Measurements from ENCODE around the gene ZDHHC11B.

Gene ZDHHC11B

GRCh38 chr5:673161-673830 is 111.2 kb downstream of the ZDHHC11B start:
- Histone ChIP-seq H3K36me3 (ENCODE audit: control insufficient read depth in 1 of 2, insufficient read depth in 2 of 2, low read length in 2 of 2) (peaks cover 3 to 5% of the 10 kb centered on the region in 2 donors), H3K27me3 (ENCODE audit: control insufficient read depth in 1 of 2, insufficient read depth in 2 of 2, low read length in 2 of 2) (no peaks in the 10 kb centered on the region), H3K27ac (ENCODE audit: low read depth, low read length) (no peak overlapping the region), H3K9ac (ENCODE audit: low read depth in 1 of 2, low read length in 2 of 2) (peak overlapping the region; percentile 41 to 49), H3K9me3 (ENCODE audit: control insufficient read depth in 1 of 2, low read length in 2 of 2) (no peaks in the 10 kb centered on the region), H3K4me1 (ENCODE audit: control insufficient read depth in 1 of 2, insufficient read depth in 2 of 2, low read length in 2 of 2) (peaks cover 24 to 39% of the 10 kb centered on the region in 2 donors), H3K4me3 (ENCODE audit: low read depth in 1 of 2, low read length in 2 of 2) (peak overlapping the region; percentile 34 to 51)

- Histone ChIP-seq H3K9ac (ENCODE audit: low read depth in 1 of 2, low read length in 2 of 2) (peak overlapping the region; percentile 41 to 49), H3K27me3 (ENCODE audit: control insufficient read depth in 1 of 2, insufficient read depth in 2 of 2, low read length in 2 of 2) (no peaks in the 10 kb centered on the region), H3K4me3 (ENCODE audit: low read depth in 1 of 2, low read length in 2 of 2) (peak overlapping the region; percentile 34 to 51)
Observed at GRCh38 chr5:672329-673160, 112.0 kb downstream of the ZDHHC11B start.

GRCh38 chr5:671459-672328 is 112.8 kb downstream of the ZDHHC11B start:
- no peaks in the 10 kb centered on the region for H3K27me3 ChIP-seq (ENCODE audit: control insufficient read depth in 1 of 2, insufficient read depth in 2 of 2, low read length in 2 of 2)
- peak overlapping the region; percentile 34 to 51 for H3K4me3 ChIP-seq (ENCODE audit: low read depth in 1 of 2, low read length in 2 of 2)
- peaks cover 3% of the 10 kb centered on the region in 2 donors for H3K36me3 ChIP-seq (ENCODE audit: control insufficient read depth in 1 of 2, insufficient read depth in 2 of 2, low read length in 2 of 2)
- no peaks in the 10 kb centered on the region for H3K9me3 ChIP-seq (ENCODE audit: control insufficient read depth in 1 of 2, low read length in 2 of 2)
- no peak overlapping the region for H3K27ac ChIP-seq (ENCODE audit: low read depth, low read length)
- peaks cover 24 to 39% of the 10 kb centered on the region in 2 donors for H3K4me1 ChIP-seq (ENCODE audit: control insufficient read depth in 1 of 2, insufficient read depth in 2 of 2, low read length in 2 of 2)
- H3K9ac ChIP-seq (ENCODE audit: low read depth in 1 of 2, low read length in 2 of 2): peak overlapping the region; percentile 41 to 49

More at GRCh38 chr5:672329-673160, 112.0 kb downstream of the ZDHHC11B start:
- H3K4me1 ChIP-seq (ENCODE audit: control insufficient read depth in 1 of 2, insufficient read depth in 2 of 2, low read length in 2 of 2): peaks cover 24 to 39% of the 10 kb centered on the region in 2 donors
- no peaks in the 10 kb centered on the region for H3K9me3 ChIP-seq (ENCODE audit: control insufficient read depth in 1 of 2, low read length in 2 of 2)
- H3K27ac ChIP-seq (ENCODE audit: low read depth, low read length): no peak overlapping the region
- H3K36me3 ChIP-seq (ENCODE audit: control insufficient read depth in 1 of 2, insufficient read depth in 2 of 2, low read length in 2 of 2): peaks cover 3 to 5% of the 10 kb centered on the region in 2 donors

- H3K9ac ChIP-seq (ENCODE audit: low read depth in 1 of 2, low read length in 2 of 2): no peak overlapping the region
- H3K27me3 ChIP-seq (ENCODE audit: control insufficient read depth in 1 of 2, insufficient read depth in 2 of 2, low read length in 2 of 2): no peaks in the 10 kb centered on the region
- peaks cover 2 to 3% of the 10 kb centered on the region in 2 donors for H3K36me3 ChIP-seq (ENCODE audit: control insufficient read depth in 1 of 2, insufficient read depth in 2 of 2, low read length in 2 of 2)
- no peaks in the 10 kb centered on the region for H3K9me3 ChIP-seq (ENCODE audit: control insufficient read depth in 1 of 2, low read length in 2 of 2)
- no peak overlapping the region for H3K4me3 ChIP-seq (ENCODE audit: low read depth in 1 of 2, low read length in 2 of 2)
- peaks cover 24 to 39% of the 10 kb centered on the region in 2 donors for H3K4me1 ChIP-seq (ENCODE audit: control insufficient read depth in 1 of 2, insufficient read depth in 2 of 2, low read length in 2 of 2)
- H3K27ac ChIP-seq (ENCODE audit: low read depth, low read length): no peak overlapping the region
Observed at GRCh38 chr5:670396-671270, 113.9 kb downstream of the ZDHHC11B start.

GRCh38 chr5:669842-670395 is 114.6 kb downstream of the ZDHHC11B start:
- H3K9ac ChIP-seq (ENCODE audit: low read depth in 1 of 2, low read length in 2 of 2): no peak overlapping the region
- H3K36me3 ChIP-seq (ENCODE audit: control insufficient read depth in 1 of 2, insufficient read depth in 2 of 2, low read length in 2 of 2): peaks cover 3 to 4% of the 10 kb centered on the region in 2 donors
- H3K9me3 ChIP-seq (ENCODE audit: control insufficient read depth in 1 of 2, low read length in 2 of 2): no peaks in the 10 kb centered on the region
- peaks cover 24 to 39% of the 10 kb centered on the region in 2 donors for H3K4me1 ChIP-seq (ENCODE audit: control insufficient read depth in 1 of 2, insufficient read depth in 2 of 2, low read length in 2 of 2)
- no peak overlapping the region for H3K27ac ChIP-seq (ENCODE audit: low read depth, low read length)
- H3K4me3 ChIP-seq (ENCODE audit: low read depth in 1 of 2, low read length in 2 of 2): no peak overlapping the region
- H3K27me3 ChIP-seq (ENCODE audit: control insufficient read depth in 1 of 2, insufficient read depth in 2 of 2, low read length in 2 of 2): no peaks in the 10 kb centered on the region

- H3K4me3 ChIP-seq (ENCODE audit: low read depth in 1 of 2, low read length in 2 of 2): no peak overlapping the region
- no peaks in the 10 kb centered on the region for H3K9me3 ChIP-seq (ENCODE audit: control insufficient read depth in 1 of 2, low read length in 2 of 2)
- H3K4me1 ChIP-seq (ENCODE audit: control insufficient read depth in 1 of 2, insufficient read depth in 2 of 2, low read length in 2 of 2): peaks cover 24 to 36% of the 10 kb centered on the region in 2 donors
- no peaks in the 10 kb centered on the region for H3K27me3 ChIP-seq (ENCODE audit: control insufficient read depth in 1 of 2, insufficient read depth in 2 of 2, low read length in 2 of 2)
- H3K36me3 ChIP-seq (ENCODE audit: control insufficient read depth in 1 of 2, insufficient read depth in 2 of 2, low read length in 2 of 2): peaks cover 3 to 11% of the 10 kb centered on the region in 2 donors
- H3K9ac ChIP-seq (ENCODE audit: low read depth in 1 of 2, low read length in 2 of 2): no peak overlapping the region
- no peak overlapping the region for H3K27ac ChIP-seq (ENCODE audit: low read depth, low read length)
Observed at GRCh38 chr5:669111-669841, 115.3 kb downstream of the ZDHHC11B start.

GRCh38 chr5:668283-668995 is 116.1 kb downstream of the ZDHHC11B start:
- Histone ChIP-seq H3K4me3 (ENCODE audit: low read depth in 1 of 2, low read length in 2 of 2) (no peak overlapping the region), H3K4me1 (ENCODE audit: control insufficient read depth in 1 of 2, insufficient read depth in 2 of 2, low read length in 2 of 2) (peaks cover 27 to 30% of the 10 kb centered on the region in 2 donors), H3K9ac (ENCODE audit: low read depth in 1 of 2, low read length in 2 of 2) (no peak overlapping the region), H3K36me3 (ENCODE audit: control insufficient read depth in 1 of 2, insufficient read depth in 2 of 2, low read length in 2 of 2) (peaks cover 3 to 18% of the 10 kb centered on the region in 2 donors), H3K27me3 (ENCODE audit: control insufficient read depth in 1 of 2, insufficient read depth in 2 of 2, low read length in 2 of 2) (no peaks in the 10 kb centered on the region), H3K9me3 (ENCODE audit: control insufficient read depth in 1 of 2, low read length in 2 of 2) (no peaks in the 10 kb centered on the region), H3K27ac (ENCODE audit: low read depth, low read length) (no peak overlapping the region)

- Histone ChIP-seq H3K9me3 (ENCODE audit: control insufficient read depth in 1 of 2, low read length in 2 of 2) (no peaks in the 10 kb centered on the region), H3K36me3 (ENCODE audit: control insufficient read depth in 1 of 2, insufficient read depth in 2 of 2, low read length in 2 of 2) (peaks cover 3 to 30% of the 10 kb centered on the region in 2 donors), H3K27me3 (ENCODE audit: control insufficient read depth in 1 of 2, insufficient read depth in 2 of 2, low read length in 2 of 2) (no peaks in the 10 kb centered on the region), H3K27ac (ENCODE audit: low read depth, low read length) (no peak overlapping the region), H3K4me1 (ENCODE audit: control insufficient read depth in 1 of 2, insufficient read depth in 2 of 2, low read length in 2 of 2) (peaks cover 12 to 16% of the 10 kb centered on the region in 2 donors), H3K9ac (ENCODE audit: low read depth in 1 of 2, low read length in 2 of 2) (no peak overlapping the region), H3K4me3 (ENCODE audit: low read depth in 1 of 2, low read length in 2 of 2) (no peak overlapping the region)
Observed at GRCh38 chr5:666816-667498, 117.6 kb downstream of the ZDHHC11B start.

Data from duodenal mucosa (tissue), 2 donors.